GM21529 (cell line): ENCODE measurements around the gene GBP3.
"Not testable (repeated sequence)": the region's sequence is repeated elsewhere in the genome, so short reads cannot be mapped to it uniquely, and the experiment has no call there.

Experiments
- ATAC-seq: cut with Tn5 transposase; IDR thresholded peaks from one replicate; pipeline ENCODE4 v1.9.1; 2021; ENCODE audit not compliant: unreplicated experiment

Gene GBP3

DNA sequence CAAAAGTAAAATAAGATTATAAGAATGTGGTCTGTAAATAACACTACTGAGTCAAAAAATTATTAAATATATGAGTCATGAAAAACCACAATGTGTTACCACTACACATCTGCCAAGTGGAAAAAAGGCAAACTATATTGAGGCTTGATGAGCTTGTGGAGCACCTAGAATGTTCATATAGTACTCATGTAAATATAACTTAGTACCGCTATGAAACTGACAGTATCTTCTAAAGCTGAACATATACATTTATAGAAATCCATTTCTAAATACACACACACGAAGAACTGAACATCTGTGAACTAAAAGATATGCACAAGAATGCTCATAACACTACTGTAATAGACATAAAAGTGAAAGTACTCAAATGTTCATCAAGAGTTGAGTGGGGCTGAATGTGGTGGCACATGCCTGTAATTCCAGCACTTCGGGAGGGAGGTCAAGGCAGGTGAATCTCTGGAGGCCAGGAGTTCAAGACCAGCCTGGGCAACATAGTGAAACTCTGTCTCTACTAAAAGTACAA is 18.5 kb upstream of the GBP3 start:
- ATAC-seq = peak; percentile 95

DNA sequence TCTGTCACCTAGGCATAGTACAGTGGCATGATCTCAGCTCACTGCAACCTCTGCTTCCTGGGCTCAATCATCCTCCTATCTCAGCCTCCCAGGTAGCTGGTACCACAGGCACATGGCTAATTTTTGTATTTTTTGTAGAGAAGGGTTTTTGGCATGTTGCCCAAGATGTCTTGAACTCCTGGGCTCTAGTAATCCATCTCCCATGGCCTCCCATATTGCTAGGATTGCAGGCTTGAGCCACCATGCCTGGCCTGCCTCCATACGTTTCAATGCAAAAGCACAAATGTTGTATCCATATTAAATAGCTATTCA is 17.6 kb upstream of the GBP3 start:
- ATAC-seq = no peak

DNA sequence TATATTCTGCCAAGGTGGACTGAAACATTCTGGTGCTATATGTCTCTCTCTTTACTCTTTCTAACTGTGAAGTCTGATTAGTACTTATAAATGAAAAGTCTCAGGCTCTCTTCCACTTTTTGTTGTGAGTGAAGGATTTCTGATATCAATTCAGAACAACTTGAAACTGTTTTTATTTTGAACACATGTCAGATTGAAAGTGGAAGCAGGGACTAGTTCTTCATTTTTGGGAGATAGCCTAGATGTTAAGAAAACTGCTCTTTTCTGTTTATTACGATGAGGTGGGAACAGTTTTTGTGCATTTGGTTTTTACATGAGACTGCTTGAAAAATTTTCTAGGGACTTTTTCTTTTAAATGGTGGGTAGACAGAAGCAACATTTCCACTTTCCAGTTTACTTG is 14.5 kb upstream of the GBP3 start:
- no peak for ATAC-seq

DNA sequence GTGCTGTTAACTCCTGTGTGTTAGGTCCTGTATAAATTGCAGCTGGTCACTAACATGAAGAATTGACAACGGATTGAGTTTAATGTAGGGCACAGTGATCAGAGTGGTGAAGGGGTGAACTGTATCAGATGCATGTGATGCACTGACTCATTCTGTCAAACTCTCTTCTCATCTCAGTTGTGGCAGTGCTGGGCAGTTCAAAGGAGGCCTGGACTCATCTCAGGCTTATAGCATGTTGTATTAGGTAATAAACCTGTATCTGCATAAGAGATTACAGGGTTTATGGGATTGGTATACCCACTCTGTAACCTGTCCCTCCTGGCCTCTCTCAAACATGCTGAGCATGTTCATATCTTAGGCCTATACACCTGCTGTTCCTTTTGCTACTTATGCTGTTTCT is 12.4 kb upstream of the GBP3 start:
- ATAC-seq = no peak

DNA sequence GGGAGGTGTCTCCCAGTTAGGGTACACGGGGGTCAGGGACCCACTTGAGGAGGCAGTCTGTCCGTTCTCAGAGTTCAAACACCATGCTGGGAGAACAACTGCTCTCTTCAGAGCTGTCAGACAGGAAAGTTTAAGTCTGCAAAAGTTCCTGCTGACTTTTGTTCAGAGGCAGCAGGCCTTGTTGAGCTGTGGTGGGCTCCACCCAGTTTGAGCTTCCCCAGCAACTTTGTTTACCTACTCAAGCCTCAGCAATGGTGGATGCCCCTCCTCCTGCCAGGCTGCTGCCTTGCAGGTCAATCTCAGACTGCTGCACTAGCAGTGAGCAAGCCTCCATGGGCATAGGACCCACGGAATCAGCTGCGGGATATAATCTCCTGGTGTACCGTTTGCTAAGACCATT is 11.3 kb upstream of the GBP3 start:
- ATAC-seq = not testable (repeated sequence)

DNA sequence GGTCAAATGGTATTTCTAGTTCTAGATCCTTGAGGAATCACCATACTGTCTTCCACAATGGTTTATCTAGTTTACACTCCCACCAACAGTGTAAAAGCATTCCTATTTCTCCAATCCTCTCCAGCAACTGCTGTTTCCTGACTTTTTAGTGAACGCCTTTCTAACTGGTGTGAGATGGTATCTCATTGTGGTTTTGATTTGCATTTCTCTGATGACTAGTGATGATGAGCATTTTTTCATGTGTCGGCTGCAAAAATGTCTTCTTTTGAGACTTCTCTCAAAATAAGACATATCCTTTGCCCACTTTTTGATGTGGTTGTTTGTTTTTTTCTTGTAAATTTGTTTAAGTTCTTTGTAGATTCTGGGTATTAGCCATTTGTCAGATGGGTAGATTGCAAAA is 6.4 kb upstream of the GBP3 start:
- not testable (repeated sequence) for ATAC-seq

DNA sequence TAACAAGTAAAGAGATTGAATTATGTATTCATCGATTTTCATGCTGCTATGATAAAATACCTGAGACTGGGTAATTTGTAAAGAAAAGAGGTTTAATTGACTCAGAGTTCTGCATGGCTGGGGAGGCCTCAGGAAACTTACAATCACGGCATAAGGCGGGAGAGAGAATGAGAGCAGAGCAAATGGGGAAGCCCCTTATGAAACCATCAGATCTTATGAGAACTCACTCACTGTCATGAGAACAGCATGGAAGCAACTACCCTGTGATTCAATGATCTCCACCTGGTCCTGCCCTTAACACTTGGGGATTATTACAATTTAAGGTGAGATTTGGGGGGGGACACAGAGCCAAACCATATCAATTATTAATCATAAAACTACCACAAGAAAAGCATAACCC is 3.3 kb upstream of the GBP3 start:
- ATAC-seq = no peak

DNA sequence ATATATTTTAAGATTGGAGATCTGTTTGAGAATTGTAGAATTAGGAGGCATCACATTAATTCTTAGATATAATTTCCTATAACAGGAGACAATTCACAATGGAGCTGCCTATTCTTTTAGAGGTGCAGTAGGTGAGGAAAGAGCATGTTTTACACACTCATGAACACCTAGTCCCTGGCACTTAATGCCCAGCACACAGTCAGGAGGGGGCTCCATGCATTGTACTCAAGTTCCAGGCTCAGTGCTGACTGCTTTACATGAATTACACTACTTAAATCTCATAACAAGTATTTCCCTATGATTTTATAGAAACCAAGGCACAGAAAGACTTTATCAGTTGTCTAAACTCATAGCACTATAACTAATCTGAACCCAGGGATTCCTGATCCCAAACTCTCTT is 360 bp upstream of the GBP3 start:
- ATAC-seq = no peak

DNA sequence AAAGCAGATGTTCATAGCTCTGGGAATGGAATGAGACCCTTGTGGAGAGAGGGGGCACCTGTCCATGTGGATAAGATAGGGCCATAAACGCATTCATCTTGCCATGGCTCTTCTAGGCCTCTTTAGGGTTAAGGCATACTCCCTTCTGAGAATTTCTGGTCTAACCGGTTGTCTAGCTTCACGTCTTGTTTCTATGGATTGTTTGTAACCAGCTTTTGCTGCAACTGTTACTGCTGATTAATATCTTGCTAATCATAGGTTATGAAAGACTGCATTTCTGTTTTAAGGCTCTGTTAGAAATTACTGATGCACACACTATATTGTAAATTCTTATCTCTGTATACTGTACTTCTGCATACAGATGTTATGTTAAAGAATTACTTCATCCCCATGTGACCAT is 4.3 kb downstream of the GBP3 start:
- not testable (repeated sequence) for ATAC-seq

DNA sequence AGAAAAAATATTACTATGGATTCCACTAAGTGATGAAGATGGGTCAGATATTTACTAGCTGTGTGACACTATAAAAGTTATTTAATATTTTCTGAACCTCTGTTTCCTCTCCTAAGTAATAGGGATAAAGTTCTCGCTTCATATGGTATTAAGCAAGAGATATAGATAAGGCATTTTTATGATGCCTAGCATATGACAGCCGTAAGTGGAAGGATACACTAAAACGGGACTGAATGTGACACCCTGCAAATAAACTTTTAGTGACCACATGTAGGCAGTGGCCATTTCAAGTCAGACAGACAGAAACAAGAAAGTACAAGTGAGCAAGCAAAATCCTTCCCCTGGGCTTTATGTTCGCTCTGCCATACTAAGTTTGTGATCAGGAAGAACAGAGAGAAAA is 14.2 kb downstream of the GBP3 start:
- no peak for ATAC-seq

DNA sequence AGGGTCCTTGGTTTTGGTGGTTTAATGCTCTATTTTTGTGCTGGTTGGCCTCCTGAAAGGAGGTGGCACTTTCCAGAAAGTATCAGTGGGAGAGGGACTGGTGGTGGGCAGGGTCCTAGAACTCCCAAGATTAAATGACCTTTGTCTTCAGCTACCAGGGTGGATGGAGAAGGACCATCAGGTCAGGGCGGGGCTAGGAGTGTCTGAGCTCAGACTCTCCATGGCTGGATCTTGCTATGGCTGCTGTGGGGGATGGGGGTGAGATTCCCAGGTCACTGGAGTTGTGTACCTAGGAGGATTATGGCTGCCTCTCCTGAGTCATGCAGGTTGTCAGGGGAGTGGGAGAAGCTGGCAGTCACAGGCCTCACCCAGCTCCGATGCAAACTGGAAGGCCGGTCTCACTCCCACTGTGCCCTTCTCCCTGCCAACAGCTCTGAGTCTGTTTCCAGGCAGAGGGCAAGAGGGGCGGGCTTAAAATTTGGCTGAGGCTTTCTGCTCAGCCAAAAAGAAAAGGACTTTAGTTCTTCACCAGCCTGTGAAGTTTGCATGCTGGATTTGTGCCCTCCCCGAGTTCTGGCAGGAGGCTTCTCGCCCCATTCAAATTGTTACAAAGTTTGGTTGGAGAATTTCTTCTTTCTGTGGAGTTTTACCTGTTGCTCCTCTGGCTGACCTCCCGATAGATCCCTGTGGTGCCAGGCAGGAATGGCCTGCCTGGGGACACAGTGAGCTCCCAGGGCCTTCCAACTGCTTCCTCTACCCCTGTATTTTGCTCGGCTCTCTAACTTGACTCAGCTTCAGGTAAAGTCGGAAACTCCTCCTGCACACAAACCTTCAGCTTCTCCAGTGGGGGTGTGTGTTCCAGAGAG is 17.1 kb downstream of the GBP3 start:
- no peak for ATAC-seq

DNA sequence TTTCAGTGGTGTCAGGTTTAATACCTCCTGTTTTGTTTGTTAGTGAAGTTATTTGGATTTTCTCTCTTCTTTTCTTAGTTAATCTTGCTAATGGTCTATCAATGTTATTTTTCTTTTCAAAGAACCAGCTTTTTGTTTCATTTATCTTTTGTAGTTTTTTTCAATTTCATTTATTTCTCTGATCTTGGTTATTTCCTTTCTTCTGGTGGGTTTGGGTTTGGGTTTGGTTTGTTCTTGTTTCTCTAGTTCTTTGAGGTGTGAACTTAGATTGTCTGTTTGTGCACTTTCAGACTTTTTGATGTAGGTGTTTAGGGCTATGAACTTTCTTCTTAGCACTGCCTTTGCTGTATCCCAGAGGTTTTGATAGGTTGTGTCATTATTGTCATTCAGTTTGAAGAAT is 20.5 kb downstream of the GBP3 start:
- ATAC-seq = not testable (repeated sequence)

DNA sequence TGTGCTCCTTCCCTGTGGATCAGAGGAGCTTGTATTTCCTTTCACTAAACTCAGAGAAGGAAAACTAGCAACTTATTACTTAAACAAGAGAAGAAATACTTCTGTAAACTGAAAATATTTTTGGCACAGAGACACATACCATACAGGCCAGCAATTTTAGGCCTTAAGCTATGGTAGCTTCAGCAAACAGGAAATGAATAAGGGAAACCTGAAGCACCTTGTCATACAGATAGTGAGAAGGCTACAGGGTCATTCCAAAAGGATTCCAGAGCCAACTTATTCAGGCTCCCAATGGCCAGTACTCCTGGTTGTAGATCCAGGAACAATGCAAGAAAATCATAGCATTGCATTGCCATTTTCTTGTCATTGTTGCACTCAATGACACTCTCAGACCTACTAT is 21.2 kb downstream of the GBP3 start:
- ATAC-seq = no peak

DNA sequence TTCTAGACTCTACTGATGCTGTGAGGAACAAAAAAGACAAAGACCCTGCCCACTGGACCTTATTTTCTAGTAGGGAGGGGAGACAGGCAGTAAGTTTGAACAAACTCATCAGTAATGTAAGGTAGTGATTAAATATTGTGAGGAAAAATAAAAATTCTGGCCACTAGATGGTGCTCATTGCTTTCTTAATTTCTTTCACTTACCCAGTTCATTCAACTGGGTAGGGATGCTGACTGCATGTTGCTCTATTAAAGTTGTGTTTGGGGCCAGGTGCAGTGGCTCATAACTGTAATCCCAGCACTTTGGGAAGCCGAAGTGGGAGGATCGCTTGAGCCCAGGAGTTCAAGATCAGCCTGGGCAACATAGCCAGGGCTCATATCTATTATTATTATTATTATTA is 23.9 kb downstream of the GBP3 start:
- peak; percentile 87 for ATAC-seq

DNA sequence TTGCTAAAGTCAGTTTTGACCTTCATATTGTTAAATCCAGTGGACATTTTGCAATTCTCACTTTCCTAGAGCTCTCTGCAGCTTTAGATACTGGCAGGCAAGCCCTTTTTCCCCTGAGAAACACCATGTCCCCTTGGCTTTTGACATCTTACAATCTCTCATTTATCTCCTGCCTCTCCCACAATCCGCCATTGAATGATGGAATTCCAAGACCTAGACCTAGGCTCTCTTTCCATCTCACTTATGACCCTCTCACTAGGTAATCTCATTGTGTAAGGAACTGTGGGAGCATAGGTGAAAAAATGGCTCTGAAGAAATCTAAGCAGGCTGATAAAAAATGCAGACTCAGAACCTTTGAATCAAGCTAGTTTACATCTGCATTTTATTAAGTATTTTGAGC is 32.2 kb downstream of the GBP3 start:
- no peak for ATAC-seq

DNA sequence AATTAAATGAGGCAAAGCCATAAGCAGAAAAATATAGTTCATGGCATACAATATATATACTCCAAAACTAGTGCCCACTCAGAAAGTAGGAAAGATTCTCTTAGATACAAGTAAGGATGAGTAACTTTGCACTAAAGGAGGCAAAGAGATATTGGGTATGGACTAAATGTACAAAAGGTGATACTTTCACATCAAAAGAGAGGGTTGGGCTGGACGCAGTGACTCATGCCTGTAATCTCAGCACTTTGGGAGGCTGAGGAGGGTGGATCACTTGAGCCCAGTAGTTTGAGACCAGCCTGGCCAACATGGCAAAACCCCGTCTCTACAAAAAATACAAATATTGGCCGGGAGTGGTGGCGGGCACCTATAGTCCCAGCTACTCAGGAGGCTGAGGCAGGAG is 37.0 kb downstream of the GBP3 start:
- ATAC-seq = no peak

DNA sequence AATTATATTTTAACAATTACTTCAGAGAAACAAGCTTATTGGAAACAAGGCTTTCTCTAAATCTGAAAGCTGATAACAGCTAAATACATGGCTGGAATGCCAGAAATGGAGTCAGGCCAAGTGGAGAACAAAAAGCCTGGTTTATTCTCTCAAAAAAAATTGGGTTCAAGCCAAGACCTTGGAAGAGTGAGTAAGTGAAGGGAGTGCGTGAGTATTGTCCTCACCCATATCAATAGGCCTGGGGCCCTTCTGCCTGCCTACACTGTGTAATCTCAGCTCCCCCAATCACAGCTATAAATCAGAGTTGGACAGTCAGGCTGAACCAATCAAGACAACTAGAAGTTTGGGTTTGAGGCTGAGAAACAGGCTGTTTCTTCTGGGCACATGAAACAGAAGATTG is 37.6 kb downstream of the GBP3 start:
- ATAC-seq = no peak

DNA sequence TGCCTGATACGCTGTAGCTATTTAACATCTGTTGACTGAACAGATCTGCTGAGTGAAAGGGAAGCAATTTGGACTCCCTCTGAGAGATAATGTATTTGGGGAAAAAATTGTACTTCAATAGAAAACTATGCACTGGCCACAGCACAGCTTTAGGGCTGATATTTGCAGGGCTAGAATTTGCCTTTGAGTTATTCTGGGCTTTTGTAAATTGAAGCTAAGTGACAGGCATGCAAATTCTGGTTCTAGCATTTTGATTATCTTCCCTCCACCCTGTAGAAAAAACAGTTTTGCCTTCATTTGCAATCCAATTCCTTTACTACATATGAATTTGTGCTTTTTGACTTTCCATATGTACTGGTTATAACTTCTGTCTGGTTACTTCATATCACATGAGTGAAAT is 38.1 kb downstream of the GBP3 start:
- no peak for ATAC-seq

DNA sequence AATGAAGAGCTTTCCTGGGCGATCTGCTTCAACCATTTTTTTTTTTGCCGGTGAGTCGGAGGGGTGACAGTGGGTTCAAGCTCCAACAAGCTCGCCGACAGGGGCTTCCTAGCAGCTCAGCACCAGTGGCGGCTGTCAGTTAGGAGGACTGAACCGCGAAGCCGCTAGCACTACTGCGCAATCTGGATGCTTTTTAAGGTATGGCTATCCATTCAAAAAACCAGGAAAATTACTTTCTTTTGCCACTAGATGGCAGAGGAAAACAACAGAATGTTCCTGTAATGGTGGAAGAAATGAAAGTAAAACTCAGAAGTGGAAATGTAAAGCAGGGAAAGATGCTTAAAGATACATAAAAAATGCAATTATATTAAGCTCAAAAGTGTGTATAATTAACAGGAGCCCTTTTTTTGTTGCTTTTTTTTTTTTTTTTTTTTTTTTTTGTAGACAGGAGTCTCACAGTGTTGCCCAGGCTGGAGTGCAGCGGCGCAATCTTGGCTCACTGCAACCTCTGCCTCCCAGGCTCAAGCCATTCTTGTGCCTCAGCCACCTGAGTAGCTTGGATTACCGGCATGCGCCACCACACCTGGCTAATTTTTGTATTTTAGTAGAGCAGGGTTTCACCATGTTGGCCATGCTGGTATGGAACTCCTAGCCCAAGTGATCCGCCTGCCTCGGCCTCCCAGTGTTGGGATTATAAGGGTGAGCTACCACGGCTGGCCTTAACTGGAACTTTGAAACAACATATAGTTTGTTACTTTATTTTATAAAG is 38.7 kb downstream of the GBP3 start:
- no peak for ATAC-seq

DNA sequence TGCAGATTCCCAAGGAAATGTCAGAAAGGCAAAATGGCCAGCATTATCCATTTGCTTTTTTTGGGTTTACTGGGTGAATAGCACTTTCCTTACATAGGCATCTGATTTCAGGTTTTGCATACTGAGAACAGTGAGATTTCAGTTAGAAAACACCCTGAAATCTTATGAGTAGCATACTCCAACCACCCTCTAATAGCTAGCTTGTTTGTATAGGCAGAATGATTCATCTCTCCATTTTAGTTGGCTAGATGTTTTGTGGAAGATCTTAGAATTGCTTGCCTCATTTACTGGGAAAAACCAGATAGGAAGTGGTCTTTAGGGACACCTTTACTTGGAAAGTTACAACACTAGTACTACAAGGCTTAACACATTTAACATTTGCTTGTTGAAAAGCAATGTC is 40.6 kb downstream of the GBP3 start:
- no peak for ATAC-seq

DNA sequence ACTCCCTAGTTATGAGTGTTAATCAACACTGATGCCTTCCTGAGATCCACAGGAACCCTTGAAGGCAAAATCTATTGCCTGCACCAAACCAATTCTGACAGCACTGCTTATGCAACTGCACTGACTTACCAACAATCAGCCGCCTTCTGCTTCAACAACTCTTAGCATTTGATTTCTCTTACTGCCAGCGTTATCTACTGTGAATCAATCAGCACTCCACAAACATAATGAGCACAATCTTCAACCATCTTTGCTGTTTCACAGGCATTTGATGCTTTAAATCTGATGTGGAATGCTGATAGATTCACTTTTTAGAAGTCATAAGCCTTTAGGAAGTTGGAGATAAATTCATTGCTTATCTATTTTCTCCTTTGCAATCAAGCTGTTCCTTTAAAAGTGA is 41.2 kb downstream of the GBP3 start:
- ATAC-seq = not testable (repeated sequence)

DNA sequence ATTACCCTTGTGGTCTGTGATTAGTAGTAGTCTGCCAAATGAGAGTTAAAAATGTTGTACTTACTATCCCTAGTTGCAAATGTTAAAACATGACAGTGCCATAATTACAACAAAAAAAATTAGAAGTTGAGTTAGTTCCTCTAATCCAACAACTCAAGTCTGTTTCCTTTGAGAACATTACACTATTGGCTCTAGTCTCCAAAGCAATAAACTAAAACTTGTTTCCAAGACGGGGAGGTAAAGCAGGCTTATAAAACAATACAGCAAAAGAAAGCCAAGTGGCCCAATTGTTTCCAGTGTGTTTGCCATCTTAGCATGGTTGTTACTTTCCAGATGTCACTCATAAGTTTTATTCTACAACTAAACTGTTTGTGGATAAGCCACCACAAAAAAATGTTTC is 41.8 kb downstream of the GBP3 start:
- no peak for ATAC-seq
